Adrenal gland (tissue), 19 donors: Measurements from ENCODE around the gene STAU1. TPM values are rescaled to one million over a fixed set of nuclear protein-coding genes. Genes with fewer than 3 reads are reported as not detected.

ENCODE experiments used
- DNase-seq, 7 donors: peaks; one replicate each; pipeline ENCODE4 v3.0.0-alpha.2; 2019 to 2020
- H3K27ac ChIP-seq, 5 donors: fragments of 200-600 bp; sonication (generic) in 4 of 5; 1 replicate in 3 of 5; 2 replicates in 2 of 5; pipeline versions ENCODE4 v1.5.1 to v1.8.0; 2016 to 2020; ENCODE audit warnings: mild to moderate bottlenecking in 1 of 5
- H3K27me3 ChIP-seq: fragments of 200-600 bp; 2 replicates; pipeline ENCODE4 v1.8.0; 2021
- H3K36me3 ChIP-seq, 2 donors: fragments of 200-600 bp; replicated peaks in 1 of 2; 1 replicate in 1 of 2; 2 replicates in 1 of 2; pipeline versions ENCODE4 v1.5.1 to v1.8.0; 2018 to 2022
- H3K4me1 ChIP-seq, 2 donors: fragments of 200-600 bp; replicated peaks in 1 of 2; 1 replicate in 1 of 2; 2 replicates in 1 of 2; pipeline versions ENCODE4 v1.5.1 to v1.8.0; 2018 to 2021
- H3K4me3 ChIP-seq, 4 donors: fragments of 200-600 bp; sonication (generic) in 3 of 4; one replicate each; pipeline ENCODE4 v1.5.1; 2016 to 2018
- H3K9me3 ChIP-seq, 3 donors: fragments of 200-600 bp; sonication (generic) in 1 of 3; replicated peaks in 1 of 3; 1 replicate in 2 of 3; 2 replicates in 1 of 3; pipeline versions ENCODE4 v1.5.1 to v1.8.0; 2016 to 2021
- POLR2A ChIP-seq, 2 donors: fragments of 450-650 bp; IDR thresholded peaks; one replicate each; pipeline ENCODE4 v1.6.1; 2017; ENCODE audit warnings: antibody characterized with exemption in 2 of 2, mild to moderate bottlenecking in 2 of 2, moderate library complexity in 1 of 2
- WGBS, 4 donors: extraction: QIAGEN DNeasy Blood & Tissue Kit in 2 of 4; methylation state at CpG; one replicate each; pipeline versions ENCODE4 v1.1.5 to v1.1.7; 2013 to 2017; 5-methylcytosine and 5-hydroxymethylcytosine counted together
- intact Hi-C, 2 donors: fragments of 100-400 bp; cut with DNase I; formaldehyde crosslinking; loops; one replicate each; pipeline versions ENCODE4 v1.14.1 to v1.15.0; 2022 to 2023
- long read RNA-seq, 10 donors: library from polyadenylated mRNA in 3 of 10; unstranded in 2 of 10; stranded (forward) in 1 of 10; transcript quantifications; one replicate each; pipeline ENCODE4 v2.0.0 and lab custom pipeline, GENCODE V29; 2021 to 2026
- polyA plus RNA-seq, 3 donors: library from polyadenylated mRNA; stranded (reverse); fragments of 200-250 nt in 2 of 3; fragments of 350-450 nt in 1 of 3; fragmentation: Illumina TruSeq in 1 of 3; extraction: RNeasy Lipid Tissue Mini Kit (QIAGEN cat#74804) in 1 of 3; gene quantifications; one replicate each; pipeline ENCODE4 v1.2.3, GENCODE V29; 2013 to 2014
- total RNA-seq, 9 donors: library from RNA; depleted of rRNA in 4 of 9; stranded (reverse); fragments of >200 nt in 4 of 9; fragments of 120-200 nt in 1 of 9; fragmentation: NEBNext Ultra II Directional in 1 of 9; extraction: Animal tissue kit (Norgen Biotek cat#: 25700) in 1 of 9; gene quantifications; one replicate each; pipeline versions ENCODE4 v1.1.0 to v1.2.4, GENCODE V29; 2013 to 2023
- TF ChIP-seq, protein P1 (sequence below), 6 experiments: fragments of 450-650 bp in 4 of 6; fragments of 200-600 bp in 2 of 6; sonication (generic) in 1 of 6; IDR thresholded peaks; 1 replicate in 5 of 6; 2 replicates in 1 of 6; pipeline versions ENCODE4 v1.5.1 to v1.8.0; 2016 to 2021; ENCODE audit warnings: antibody characterized with exemption in 6 of 6, mild to moderate bottlenecking in 2 of 6, moderate library complexity in 1 of 6
- donor health status: healthy with polysubstance abuse.
- donor health status: Bipolar disorder and iron deficiency.
- donor health status: DM: yes; HTN: yes; CAD: no.
- donor health status: DM: no; HTN: no; CAD: no.
- donor health status: DM: no; HTN: no; CAD: no.
- donor health status: DM: yes; HTN: yes; CAD: no.

STAU1 gene, protein sequence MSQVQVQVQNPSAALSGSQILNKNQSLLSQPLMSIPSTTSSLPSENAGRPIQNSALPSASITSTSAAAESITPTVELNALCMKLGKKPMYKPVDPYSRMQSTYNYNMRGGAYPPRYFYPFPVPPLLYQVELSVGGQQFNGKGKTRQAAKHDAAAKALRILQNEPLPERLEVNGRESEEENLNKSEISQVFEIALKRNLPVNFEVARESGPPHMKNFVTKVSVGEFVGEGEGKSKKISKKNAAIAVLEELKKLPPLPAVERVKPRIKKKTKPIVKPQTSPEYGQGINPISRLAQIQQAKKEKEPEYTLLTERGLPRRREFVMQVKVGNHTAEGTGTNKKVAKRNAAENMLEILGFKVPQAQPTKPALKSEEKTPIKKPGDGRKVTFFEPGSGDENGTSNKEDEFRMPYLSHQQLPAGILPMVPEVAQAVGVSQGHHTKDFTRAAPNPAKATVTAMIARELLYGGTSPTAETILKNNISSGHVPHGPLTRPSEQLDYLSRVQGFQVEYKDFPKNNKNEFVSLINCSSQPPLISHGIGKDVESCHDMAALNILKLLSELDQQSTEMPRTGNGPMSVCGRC
- total RNA-seq = 100 to 1,000 TPM in 2 of 9 donors, 10 to 100 TPM in 7; 52.2 to 122 (median 80.6) TPM
- polyA plus RNA-seq = 100 to 1,000 TPM in 1 of 3 donors, 10 to 100 TPM in 2; 23.2 to 123 (median 28.6) TPM
- long read RNA-seq, donor 1, partial matches to known transcripts = 77 of 86 reads
- long read RNA-seq, donor 1, other reads (novel, unspliced or antisense) = 0 of 86 reads
- long read RNA-seq, donor 2, transcript STAU1-203 (13 exons, 3,211 nt) = major isoform, 8 of 60 reads
- long read RNA-seq, donor 2, partial matches to known transcripts = 45 of 60 reads
- long read RNA-seq, donor 2, other reads (novel, unspliced or antisense) = 0 of 60 reads
- long read RNA-seq, donor 3, transcript STAU1-203 (13 exons, 3,211 nt) = major isoform, 6 of 18 reads
- long read RNA-seq, donor 3, partial matches to known transcripts = 7 of 18 reads
- long read RNA-seq, donor 3, other reads (novel, unspliced or antisense) = 0 of 18 reads
- long read RNA-seq, donor 4, transcript STAU1-203 (13 exons, 3,211 nt) = major isoform, 8 of 44 reads
- long read RNA-seq, donor 4, partial matches to known transcripts = 29 of 44 reads
- long read RNA-seq, donor 4, other reads (novel, unspliced or antisense) = 6 of 44 reads
- long read RNA-seq, donor 5, transcript STAU1-201 (14 exons, 3,334 nt) = minor isoform, 10 of 231 reads
- long read RNA-seq, donor 5, transcript STAU1-203 (13 exons, 3,211 nt) = major isoform, 98 of 231 reads
- long read RNA-seq, donor 5, transcript STAU1-206 (13 exons, 3,411 nt) = minor isoform, 17 of 231 reads
- long read RNA-seq, donor 5, transcript STAU1-202 (12 exons, 3,136 nt) = minor isoform, 13 of 231 reads
- long read RNA-seq, donor 5, partial matches to known transcripts = 70 of 231 reads
- long read RNA-seq, donor 5, other reads (novel, unspliced or antisense) = 18 of 231 reads
- long read RNA-seq, donor 6, transcript STAU1-203 (13 exons, 3,211 nt) = major isoform, 6 of 38 reads
- long read RNA-seq, donor 6, partial matches to known transcripts = 19 of 38 reads
- long read RNA-seq, donor 6, other reads (novel, unspliced or antisense) = 9 of 38 reads
- long read RNA-seq, donor 7, partial matches to known transcripts = 18 of 24 reads
- long read RNA-seq, donor 7, other reads (novel, unspliced or antisense) = 0 of 24 reads
- long read RNA-seq, donor 8, transcript STAU1-203 (13 exons, 3,211 nt) = major isoform, 13 of 19 reads
- long read RNA-seq, donor 8, partial matches to known transcripts = 0 of 19 reads
- long read RNA-seq, donor 8, other reads (novel, unspliced or antisense) = 0 of 19 reads
- long read RNA-seq, donor 9, partial matches to known transcripts = 16 of 18 reads
- long read RNA-seq, donor 9, other reads (novel, unspliced or antisense) = 0 of 18 reads
- long read RNA-seq, donor 10, partial matches to known transcripts = 6 of 12 reads
- long read RNA-seq, donor 10, other reads (novel, unspliced or antisense) = 0 of 12 reads

DNA sequence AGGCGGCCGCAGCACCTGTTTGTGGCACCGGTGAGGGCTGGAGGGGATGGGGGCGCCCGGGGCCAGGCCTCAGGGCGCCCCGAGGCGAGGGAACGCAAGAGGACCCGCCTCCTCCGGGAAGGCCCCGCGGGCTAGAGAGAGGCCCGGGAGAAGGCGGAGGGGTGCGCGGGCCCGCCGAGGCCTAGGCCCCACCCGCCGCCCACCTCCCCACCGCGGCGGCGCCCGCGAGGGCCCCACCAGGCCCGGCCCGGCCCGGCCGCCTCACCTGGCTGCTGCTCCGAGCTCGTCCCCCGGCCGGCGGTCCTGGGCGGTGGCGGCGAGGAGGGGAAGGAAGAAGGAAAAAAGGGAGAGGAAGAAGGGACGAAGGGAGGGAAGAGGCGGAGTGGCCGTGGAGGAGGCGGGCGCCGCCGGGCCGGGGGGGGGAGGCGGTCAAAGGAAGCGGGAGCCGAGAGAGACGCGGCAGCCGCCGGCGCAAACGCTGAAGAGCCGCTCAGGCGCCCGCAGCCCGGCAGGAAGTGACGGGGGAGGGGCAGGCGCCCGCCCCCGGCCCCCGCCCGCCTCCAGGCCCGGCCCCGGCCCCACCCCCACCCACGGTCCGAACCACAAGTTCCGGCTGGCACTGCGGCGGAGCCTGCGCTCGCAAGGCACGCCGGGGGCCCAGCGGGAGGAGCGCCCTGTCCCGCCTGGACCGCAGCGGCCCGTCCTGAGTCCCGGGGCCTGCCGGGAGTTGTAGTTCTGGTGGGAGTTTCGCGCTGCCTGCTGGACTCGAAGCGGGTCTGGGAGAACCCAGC is at the start of gene STAU1:
TSS of gene STAU1 (minus strand) at position 484 of the 791 bp plus-strand sequence. CDS start 22,133 bp downstream, outside the sequence.
- TF ChIP-seq, protein P1, sequence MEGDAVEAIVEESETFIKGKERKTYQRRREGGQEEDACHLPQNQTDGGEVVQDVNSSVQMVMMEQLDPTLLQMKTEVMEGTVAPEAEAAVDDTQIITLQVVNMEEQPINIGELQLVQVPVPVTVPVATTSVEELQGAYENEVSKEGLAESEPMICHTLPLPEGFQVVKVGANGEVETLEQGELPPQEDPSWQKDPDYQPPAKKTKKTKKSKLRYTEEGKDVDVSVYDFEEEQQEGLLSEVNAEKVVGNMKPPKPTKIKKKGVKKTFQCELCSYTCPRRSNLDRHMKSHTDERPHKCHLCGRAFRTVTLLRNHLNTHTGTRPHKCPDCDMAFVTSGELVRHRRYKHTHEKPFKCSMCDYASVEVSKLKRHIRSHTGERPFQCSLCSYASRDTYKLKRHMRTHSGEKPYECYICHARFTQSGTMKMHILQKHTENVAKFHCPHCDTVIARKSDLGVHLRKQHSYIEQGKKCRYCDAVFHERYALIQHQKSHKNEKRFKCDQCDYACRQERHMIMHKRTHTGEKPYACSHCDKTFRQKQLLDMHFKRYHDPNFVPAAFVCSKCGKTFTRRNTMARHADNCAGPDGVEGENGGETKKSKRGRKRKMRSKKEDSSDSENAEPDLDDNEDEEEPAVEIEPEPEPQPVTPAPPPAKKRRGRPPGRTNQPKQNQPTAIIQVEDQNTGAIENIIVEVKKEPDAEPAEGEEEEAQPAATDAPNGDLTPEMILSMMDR (IDR thresholded peaks at IDR 0.05) = no peak
- TF ChIP-seq POLR2A (IDR thresholded peaks at IDR 0.05) = peak; percentile 32 to 69
- H3K9me3 ChIP-seq = no peaks in the 10 kb centered on the region
- WGBS, 4 donors = 0 to 2% (median 1%) methylated on average over 44 to 89 of the region's 89 CpGs
- peak within 1 kb of the TSS; percentile 54 to 94 (median 89) for H3K27ac ChIP-seq
- H3K4me1 ChIP-seq = peaks cover 0 to 27% of the 10 kb centered on the region in 2 donors
- DNase-seq = peak; percentile 94 to 97 (median 96)
- peak within 1 kb of the TSS; percentile 57 to 94 (median 86) for H3K4me3 ChIP-seq
- H3K27me3 ChIP-seq = no peaks in the 10 kb centered on the region
- intact Hi-C loops = no loop called here
- H3K36me3 ChIP-seq = no peaks in the 10 kb centered on the region

DNA sequence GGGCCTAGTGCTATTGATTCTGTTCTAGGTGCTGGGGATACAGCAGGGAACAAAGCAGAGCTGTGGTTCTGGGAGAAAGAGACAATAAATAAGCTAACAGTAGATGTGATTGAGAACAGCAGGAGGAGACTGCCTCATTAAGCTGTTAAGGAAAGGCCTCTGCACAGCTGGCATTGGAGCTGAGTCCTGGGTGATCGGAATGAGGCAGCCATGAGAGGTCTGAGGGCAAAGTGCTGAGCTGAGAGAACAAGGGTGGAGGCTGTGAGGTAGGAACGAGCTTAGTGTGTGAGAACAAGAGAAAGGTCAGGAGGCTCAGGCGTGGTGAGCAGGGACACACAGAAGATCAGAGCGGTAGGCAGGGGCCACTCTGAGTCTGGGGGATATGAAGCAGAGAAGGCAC is 49.4 kb upstream of the STAU1 start:
- TF ChIP-seq POLR2A (IDR thresholded peaks at IDR 0.05) = no peak
- TF ChIP-seq, protein P1 (IDR thresholded peaks at IDR 0.05) = no peak
- Histone ChIP-seq H3K36me3 (peaks cover 0 to 92% of the 10 kb centered on the region in 2 donors), H3K27me3 (no peaks in the 10 kb centered on the region), H3K27ac (no peak overlapping the region), H3K9me3 (no peaks in the 10 kb centered on the region), H3K4me1 (no peaks in the 10 kb centered on the region), H3K4me3 (no peak overlapping the region)
- DNase-seq = no peak
- intact Hi-C loops = no loop called here
- 83 to 88% (median 86%) methylated on average over 4 of the region's 4 CpGs for WGBS, 4 donors

DNA sequence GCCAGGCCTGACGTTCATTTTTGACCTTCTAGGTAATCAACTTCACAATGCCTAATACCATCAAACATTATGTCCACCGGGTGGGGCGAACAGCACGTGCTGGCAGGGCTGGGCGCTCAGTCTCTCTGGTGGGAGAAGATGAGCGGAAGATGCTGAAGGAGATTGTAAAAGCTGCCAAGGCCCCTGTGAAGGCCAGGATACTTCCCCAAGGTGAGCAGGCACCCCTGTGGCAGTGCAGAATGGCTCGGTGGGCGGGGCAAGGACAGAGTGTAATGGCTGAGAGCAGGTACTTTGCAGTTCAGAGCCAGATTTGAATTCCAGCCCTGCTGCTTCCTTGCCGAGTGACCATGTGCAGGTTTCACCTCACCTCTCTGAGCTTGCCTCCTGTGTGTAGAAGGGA is 48.2 kb upstream of the STAU1 start:
- intact Hi-C loops = no loop called here
- no peak for DNase-seq
- H3K36me3 ChIP-seq = peaks cover 0 to 90% of the 10 kb centered on the region in 2 donors
- H3K27ac ChIP-seq = no peak overlapping the region
- no peaks in the 10 kb centered on the region for H3K9me3 ChIP-seq
- TF ChIP-seq, protein P1 (IDR thresholded peaks at IDR 0.05) = no peak
- no peak for TF ChIP-seq POLR2A (IDR thresholded peaks at IDR 0.05)
- H3K4me3 ChIP-seq = no peak overlapping the region
- no peaks in the 10 kb centered on the region for H3K4me1 ChIP-seq
- WGBS, 4 donors = 83 to 88% (median 83%) methylated on average over 9 of the region's 9 CpGs
- no peaks in the 10 kb centered on the region for H3K27me3 ChIP-seq
